DOHH2 (cell line): Measurements from ENCODE around the gene VASH2.

ENCODE experiments used
- H3F3A ChIP-seq: fragments of 200-600 bp; sonication (generic), shearing (Covaris generic); 2 replicates; pipeline ENCODE4 v1.6.0; 2016; ENCODE audit warnings: antibody characterized with exemption, mild to moderate bottlenecking; ENCODE audit not compliant: control insufficient read depth, insufficient read depth
- H3K27ac ChIP-seq: fragments of 200-600 bp; sonication (generic); 2 replicates; pipeline ENCODE4 v1.5.1; 2014; ENCODE audit warnings: low read depth, mild to moderate bottlenecking, low read length, moderate library complexity
- H3K27me3 ChIP-seq: fragments of 200-600 bp; sonication (generic); 2 replicates; pipeline ENCODE4 v1.6.1; 2014; ENCODE audit warnings: mild to moderate bottlenecking, low read length, mixed read lengths; ENCODE audit not compliant: control insufficient read depth
- H3K36me3 ChIP-seq: fragments of 200-600 bp; sonication (generic); 2 replicates; pipeline ENCODE4 v1.6.1; 2014; ENCODE audit warnings: mild to moderate bottlenecking, low read length, moderate library complexity, mixed read lengths; ENCODE audit not compliant: control insufficient read depth
- H3K4me1 ChIP-seq: fragments of 200-600 bp; sonication (generic); 2 replicates; pipeline ENCODE4 v1.6.1; 2014; ENCODE audit warnings: mild to moderate bottlenecking, low read length, mixed read lengths; ENCODE audit not compliant: control insufficient read depth
- H3K4me2 ChIP-seq: fragments of 200-600 bp; sonication (generic); 2 replicates; pipeline ENCODE4 v1.6.0; 2014; ENCODE audit warnings: mild to moderate bottlenecking, low read length, moderate library complexity
- H3K4me3 ChIP-seq: fragments of 200-600 bp; sonication (generic); 2 replicates; pipeline ENCODE4 v1.5.1; 2014; ENCODE audit warnings: mild to moderate bottlenecking, low read length, mixed read lengths
- H3K79me2 ChIP-seq: fragments of 200-600 bp; sonication (generic); 2 replicates; pipeline ENCODE4 v1.6.1; 2014; ENCODE audit warnings: mild to moderate bottlenecking, low read length, mixed read lengths; ENCODE audit not compliant: control insufficient read depth
- H3K9me2 ChIP-seq: fragments of 200-600 bp; sonication (generic); replicated peaks from 2 replicates; pipeline ENCODE4 v1.6.1; 2014; ENCODE audit warnings: mild to moderate bottlenecking, low read length, mixed read lengths; ENCODE audit not compliant: control insufficient read depth
- H3K9me3 ChIP-seq: fragments of 200-600 bp; sonication (generic); 2 replicates; pipeline ENCODE4 v1.6.1; 2014; ENCODE audit warnings: antibody characterized with exemption, low read length, mixed read lengths; ENCODE audit not compliant: control insufficient read depth, insufficient read depth
- H4K20me1 ChIP-seq: fragments of 200-600 bp; sonication (generic); 2 replicates; pipeline ENCODE4 v1.6.0; 2014; ENCODE audit warnings: low read depth, mild to moderate bottlenecking, antibody characterized with exemption, low read length, moderate library complexity; ENCODE audit not compliant: control insufficient read depth, insufficient read depth
- EZH2phosphoT487 ChIP-seq: fragments of 200-600 bp; sonication (generic); IDR thresholded peaks from 2 replicates; pipeline ENCODE4 v1.6.1; 2017; ENCODE audit warnings: borderline replicate concordance, mild to moderate bottlenecking, antibody characterized with exemption, low read length, moderate library complexity, mixed read lengths
- TF ChIP-seq, protein P1 (sequence below): fragments of 200-600 bp; sonication (generic); IDR thresholded peaks from one replicate; pipeline ENCODE4 v1.5.1; 2014; ENCODE audit warnings: antibody characterized with exemption, mild to moderate bottlenecking, low read depth, low read length; ENCODE audit not compliant: poor library complexity, severe bottlenecking

Gene VASH2

DNA sequence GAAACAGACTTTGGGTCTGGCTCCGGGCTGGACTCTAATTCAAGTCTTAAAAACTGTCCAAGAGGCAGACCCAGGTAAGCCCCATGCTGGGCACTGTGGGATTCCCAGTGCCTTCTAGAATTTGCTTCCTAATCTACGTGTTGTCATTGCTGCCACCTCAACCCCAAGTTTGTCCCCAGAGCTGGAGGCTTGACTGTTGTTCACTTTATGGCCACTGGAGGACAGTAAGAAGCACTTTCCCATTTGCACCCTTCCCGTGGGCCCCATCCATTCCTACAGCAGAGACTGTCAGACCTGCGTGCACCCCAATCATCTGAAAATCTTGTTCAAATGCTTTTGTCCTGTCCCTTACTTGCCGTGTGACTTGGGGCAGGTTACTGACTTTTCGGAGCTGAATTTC lies 29.4 kb upstream of the VASH2 start:
- peaks cover 18% of the 10 kb centered on the region for H3K4me1 ChIP-seq
- no peak overlapping the region for H3K4me3 ChIP-seq
- H3K4me2 ChIP-seq: peak overlapping the region; percentile 26; the same call in 1 of the 2 replicates
- no peaks in the 10 kb centered on the region for H3K36me3 ChIP-seq
- H3K79me2 ChIP-seq: no peaks in the 10 kb centered on the region
- no peaks in the 10 kb centered on the region for H3F3A ChIP-seq
- H4K20me1 ChIP-seq: no peaks in the 10 kb centered on the region
- peaks cover 12% of the 10 kb centered on the region for H3K27me3 ChIP-seq
- no peaks in the 10 kb centered on the region for H3K9me3 ChIP-seq
- TF ChIP-seq EZH2phosphoT487: no peak
- TF ChIP-seq, protein P1, sequence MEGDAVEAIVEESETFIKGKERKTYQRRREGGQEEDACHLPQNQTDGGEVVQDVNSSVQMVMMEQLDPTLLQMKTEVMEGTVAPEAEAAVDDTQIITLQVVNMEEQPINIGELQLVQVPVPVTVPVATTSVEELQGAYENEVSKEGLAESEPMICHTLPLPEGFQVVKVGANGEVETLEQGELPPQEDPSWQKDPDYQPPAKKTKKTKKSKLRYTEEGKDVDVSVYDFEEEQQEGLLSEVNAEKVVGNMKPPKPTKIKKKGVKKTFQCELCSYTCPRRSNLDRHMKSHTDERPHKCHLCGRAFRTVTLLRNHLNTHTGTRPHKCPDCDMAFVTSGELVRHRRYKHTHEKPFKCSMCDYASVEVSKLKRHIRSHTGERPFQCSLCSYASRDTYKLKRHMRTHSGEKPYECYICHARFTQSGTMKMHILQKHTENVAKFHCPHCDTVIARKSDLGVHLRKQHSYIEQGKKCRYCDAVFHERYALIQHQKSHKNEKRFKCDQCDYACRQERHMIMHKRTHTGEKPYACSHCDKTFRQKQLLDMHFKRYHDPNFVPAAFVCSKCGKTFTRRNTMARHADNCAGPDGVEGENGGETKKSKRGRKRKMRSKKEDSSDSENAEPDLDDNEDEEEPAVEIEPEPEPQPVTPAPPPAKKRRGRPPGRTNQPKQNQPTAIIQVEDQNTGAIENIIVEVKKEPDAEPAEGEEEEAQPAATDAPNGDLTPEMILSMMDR: peak; percentile 65
- no peaks in the 10 kb centered on the region for H3K9me2 ChIP-seq
- no peak overlapping the region for H3K27ac ChIP-seq

GRCh38 chr1:212922016-212922415 lies 28.3 kb upstream of the VASH2 start:
- no peak overlapping the region for H3K4me2 ChIP-seq
- no peaks in the 10 kb centered on the region for H4K20me1 ChIP-seq
- TF ChIP-seq, protein P1: no peak
- TF ChIP-seq EZH2phosphoT487: no peak
- H3K27me3 ChIP-seq: peaks cover 8% of the 10 kb centered on the region
- H3K4me1 ChIP-seq: peaks cover 14% of the 10 kb centered on the region
- no peaks in the 10 kb centered on the region for H3K79me2 ChIP-seq
- H3K4me3 ChIP-seq: no peak overlapping the region
- no peaks in the 10 kb centered on the region for H3K9me3 ChIP-seq
- no peaks in the 10 kb centered on the region for H3F3A ChIP-seq
- no peaks in the 10 kb centered on the region for H3K9me2 ChIP-seq
- H3K36me3 ChIP-seq: no peaks in the 10 kb centered on the region
- H3K27ac ChIP-seq: no peak overlapping the region

GRCh38 chr1:212926372-212926771 lies 24.0 kb upstream of the VASH2 start:
- Histone ChIP-seq H3K27me3 (0 out of 2 replicates have a peak, but pooled peaks cover 2% of the 10 kb centered on the region), H4K20me1 (no peaks in the 10 kb centered on the region), H3K79me2 (no peaks in the 10 kb centered on the region), H3K4me3 (no peak overlapping the region), H3F3A (no peaks in the 10 kb centered on the region), H3K4me2 (no peak overlapping the region), H3K27ac (no peak overlapping the region), H3K9me3 (no peaks in the 10 kb centered on the region), H3K36me3 (no peaks in the 10 kb centered on the region), H3K4me1 (no peaks in the 10 kb centered on the region), H3K9me2 (no peaks in the 10 kb centered on the region)
- TF ChIP-seq, protein P1: no peak
- TF ChIP-seq EZH2phosphoT487: no peak
